Bronchial epithelial cell (primary cell): Measurements from ENCODE around the gene GPC5. TPM values are rescaled to one million over a fixed set of nuclear protein-coding genes. Genes with fewer than 3 reads are reported as not detected.

Experiments
- DNase-seq: peaks from one replicate; pipeline ENCODE4 v3.0.0-alpha.2; 2010; ENCODE audit warnings: low read depth
- FAIRE-seq: peaks from 2 replicates; lab custom pipeline; 2011; peaks lifted over from hg19 to GRCh38; lab: Jason Lieb, UNC
- H3K27me3 ChIP-seq: 2 replicates; pipeline ENCODE4 v1.5.1; 2011; ENCODE audit warnings: low read length; ENCODE audit not compliant: control insufficient read depth, insufficient read depth
- H3K36me3 ChIP-seq: 2 replicates; pipeline ENCODE4 v1.5.1; 2011; ENCODE audit warnings: low read length; ENCODE audit not compliant: control insufficient read depth, insufficient read depth
- H3K4me3 ChIP-seq: 2 replicates; pipeline ENCODE4 v1.5.1; 2011; ENCODE audit warnings: mild to moderate bottlenecking, low read depth, low read length, control low read depth
- total RNA-seq: library from RNA; depleted of rRNA; stranded (reverse); fragments of >200 nt; gene quantifications from 2 replicates; pipeline ENCODE4 v1.2.1, GENCODE V29; 2014
- TF ChIP-seq, protein P1 (sequence below): IDR thresholded peaks from 2 replicates; pipeline ENCODE4 v1.5.1; 2011; ENCODE audit warnings: mild to moderate bottlenecking, moderate library complexity, low read length, control low read depth, inconsistent platforms; ENCODE audit not compliant: insufficient read depth, severe bottlenecking

Gene GPC5
- total RNA-seq, 1 donor from 2014 or later = 1.8 TPM

DNA sequence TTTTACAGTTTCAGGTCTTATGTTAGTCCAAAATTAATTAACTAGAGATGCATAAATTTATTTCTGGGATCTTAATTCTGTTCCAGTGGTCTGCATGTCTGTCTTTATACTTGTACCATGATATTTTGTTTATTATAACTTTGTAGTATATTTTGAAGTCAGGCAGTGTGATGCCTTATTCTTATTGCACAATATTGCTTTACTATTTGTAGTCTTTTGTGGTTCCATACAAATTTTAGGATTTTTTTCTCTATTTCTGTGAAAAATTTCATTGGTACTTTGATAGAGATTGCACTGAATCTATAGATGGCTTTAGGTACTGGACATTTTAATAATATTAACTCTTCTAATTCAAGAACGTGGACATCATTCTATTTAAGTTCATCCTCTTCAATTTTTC is 304.0 kb downstream of the GPC5 start:
- DNase-seq (no peak), FAIRE-seq (no peak)
- H3K27me3 ChIP-seq = no peaks in the 10 kb centered on the region
- no peaks in the 10 kb centered on the region for H3K36me3 ChIP-seq
- TF ChIP-seq, protein P1, sequence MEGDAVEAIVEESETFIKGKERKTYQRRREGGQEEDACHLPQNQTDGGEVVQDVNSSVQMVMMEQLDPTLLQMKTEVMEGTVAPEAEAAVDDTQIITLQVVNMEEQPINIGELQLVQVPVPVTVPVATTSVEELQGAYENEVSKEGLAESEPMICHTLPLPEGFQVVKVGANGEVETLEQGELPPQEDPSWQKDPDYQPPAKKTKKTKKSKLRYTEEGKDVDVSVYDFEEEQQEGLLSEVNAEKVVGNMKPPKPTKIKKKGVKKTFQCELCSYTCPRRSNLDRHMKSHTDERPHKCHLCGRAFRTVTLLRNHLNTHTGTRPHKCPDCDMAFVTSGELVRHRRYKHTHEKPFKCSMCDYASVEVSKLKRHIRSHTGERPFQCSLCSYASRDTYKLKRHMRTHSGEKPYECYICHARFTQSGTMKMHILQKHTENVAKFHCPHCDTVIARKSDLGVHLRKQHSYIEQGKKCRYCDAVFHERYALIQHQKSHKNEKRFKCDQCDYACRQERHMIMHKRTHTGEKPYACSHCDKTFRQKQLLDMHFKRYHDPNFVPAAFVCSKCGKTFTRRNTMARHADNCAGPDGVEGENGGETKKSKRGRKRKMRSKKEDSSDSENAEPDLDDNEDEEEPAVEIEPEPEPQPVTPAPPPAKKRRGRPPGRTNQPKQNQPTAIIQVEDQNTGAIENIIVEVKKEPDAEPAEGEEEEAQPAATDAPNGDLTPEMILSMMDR = no peak
- no peak overlapping the region for H3K4me3 ChIP-seq

DNA sequence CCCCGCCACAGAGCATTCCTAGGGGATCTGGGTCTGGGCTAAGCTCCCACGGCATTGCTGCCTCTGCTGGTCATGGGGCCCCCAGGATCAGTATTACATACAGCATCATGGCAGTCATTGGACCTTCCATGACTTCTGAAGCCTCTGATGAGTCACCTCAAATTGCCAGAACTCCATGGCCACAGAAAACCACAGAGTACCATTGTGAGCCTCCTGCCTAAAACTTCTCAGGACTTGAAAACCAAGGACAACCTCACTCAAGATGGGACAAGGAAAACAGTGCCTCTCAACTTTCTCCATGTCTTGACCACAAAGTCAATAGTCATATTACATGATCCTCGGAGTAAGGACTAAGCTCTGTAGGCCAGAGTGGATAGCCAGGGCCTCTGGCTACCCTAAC is 306.0 kb downstream of the GPC5 start:
- TF ChIP-seq, protein P1 = no peak
- H3K36me3 ChIP-seq = no peaks in the 10 kb centered on the region
- no peak overlapping the region for H3K4me3 ChIP-seq
- FAIRE-seq = no peak
- no peaks in the 10 kb centered on the region for H3K27me3 ChIP-seq
- DNase-seq = no peak

DNA sequence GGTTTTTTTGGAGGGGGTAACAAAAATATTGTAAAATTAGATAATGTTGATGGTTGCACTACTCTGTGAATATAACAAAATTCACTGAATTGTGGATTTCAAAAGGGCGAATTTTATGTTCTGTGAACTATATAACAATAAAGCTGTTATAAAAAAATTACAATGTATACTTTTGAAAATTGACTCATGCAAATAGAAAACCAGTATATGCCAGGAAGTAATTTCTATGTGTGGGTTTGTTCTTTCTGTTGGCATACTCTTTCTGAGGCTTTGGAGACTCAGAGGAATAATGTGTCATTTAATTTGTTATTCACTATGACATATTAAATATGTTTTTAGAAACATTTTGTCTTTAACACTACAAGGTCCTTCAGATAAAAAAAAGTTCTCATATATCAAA is 310.1 kb downstream of the GPC5 start:
- no peak for FAIRE-seq
- H3K36me3 ChIP-seq = no peaks in the 10 kb centered on the region
- no peaks in the 10 kb centered on the region for H3K27me3 ChIP-seq
- DNase-seq = no peak
- H3K4me3 ChIP-seq = no peak overlapping the region
- TF ChIP-seq, protein P1 = no peak

DNA sequence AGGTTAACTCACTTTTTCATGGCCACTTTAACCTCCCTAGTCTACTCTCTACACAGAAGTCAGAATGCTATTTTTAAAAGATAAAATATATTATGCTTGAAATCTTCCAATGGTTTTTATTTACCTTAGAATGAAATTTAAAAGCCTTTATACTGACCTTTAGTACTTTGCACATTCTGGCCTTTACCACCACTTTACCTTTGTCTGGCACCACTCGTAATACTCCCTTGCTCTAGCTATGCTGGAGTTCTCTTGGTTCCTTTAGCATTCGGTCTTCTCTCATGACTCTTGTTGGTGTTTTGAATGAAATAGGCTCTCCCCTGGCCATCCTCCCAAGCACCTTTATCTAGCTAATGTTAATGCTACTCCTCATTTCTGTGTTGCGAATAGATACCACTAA is 310.8 kb downstream of the GPC5 start:
- TF ChIP-seq, protein P1 = no peak
- no peak overlapping the region for H3K4me3 ChIP-seq
- no peak for FAIRE-seq
- no peak for DNase-seq
- no peaks in the 10 kb centered on the region for H3K36me3 ChIP-seq
- no peaks in the 10 kb centered on the region for H3K27me3 ChIP-seq

DNA sequence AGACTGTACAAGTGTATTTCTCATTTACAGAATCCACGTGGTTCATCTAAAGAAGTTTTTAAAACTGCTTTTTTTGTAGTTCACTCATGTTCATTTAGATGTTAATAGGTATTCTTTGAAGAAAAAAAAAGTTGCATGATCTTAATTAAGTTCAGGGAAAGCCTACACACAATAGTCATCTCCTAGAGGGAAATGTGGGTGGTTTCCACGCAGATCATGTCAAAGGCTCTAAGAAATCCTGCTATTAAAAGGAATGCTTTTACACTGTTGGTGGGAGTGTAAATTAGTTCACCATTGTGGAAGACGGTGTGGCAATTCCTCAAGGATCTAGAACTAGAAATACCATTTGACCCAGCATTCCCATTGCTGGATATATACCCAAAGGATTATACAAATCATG is 312.3 kb downstream of the GPC5 start:
- no peak overlapping the region for H3K4me3 ChIP-seq
- no peak for FAIRE-seq

DNA sequence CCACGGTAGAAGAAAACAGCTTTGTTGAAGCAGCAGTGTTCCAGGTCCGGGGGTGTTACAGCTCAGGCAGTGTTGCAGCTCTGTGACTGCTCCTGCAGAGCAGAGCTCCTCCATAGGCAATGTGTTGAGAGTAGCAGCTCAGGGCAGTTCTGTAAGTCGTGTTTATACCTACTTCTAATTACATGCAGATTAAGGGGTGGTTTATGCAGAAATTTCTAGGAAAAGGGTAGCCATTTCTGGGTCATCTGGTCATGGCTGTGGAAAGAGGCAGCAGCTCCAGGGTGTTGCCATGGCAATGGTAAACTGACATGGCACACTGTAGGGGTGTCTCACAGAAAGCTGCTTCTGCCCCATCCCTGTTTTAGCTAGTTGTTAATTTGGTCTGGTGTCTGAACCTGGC is 316.4 kb downstream of the GPC5 start:
- DNase-seq (no peak), FAIRE-seq (no peak)
- Histone ChIP-seq H3K27me3 (no peaks in the 10 kb centered on the region), H3K36me3 (no peaks in the 10 kb centered on the region), H3K4me3 (no peak overlapping the region)
- TF ChIP-seq, protein P1 = no peak

More for the DNA sequence above, 312.3 kb downstream of the GPC5 start:
- H3K27me3 ChIP-seq = no peaks in the 10 kb centered on the region
- DNase-seq = no peak
- TF ChIP-seq, protein P1 = no peak
- H3K36me3 ChIP-seq = no peaks in the 10 kb centered on the region
